AG09309 (cell line): Measurements from ENCODE around the gene CREB5.
"Not testable (repeated sequence)": the region's sequence is repeated elsewhere in the genome, so short reads cannot be mapped to it uniquely, and the experiment has no call there.

Source experiments
- DNase-seq: peaks from one replicate; pipeline ENCODE4 v3.0.0-alpha.2; 2010; ENCODE audit warnings: low read depth
- H3K4me3 ChIP-seq: 2 replicates; pipeline ENCODE4 v1.5.1; 2011; ENCODE audit warnings: mild to moderate bottlenecking, low read depth, low read length, moderate library complexity; ENCODE audit not compliant: control insufficient read depth
- TF ChIP-seq, protein P1 (sequence below): IDR thresholded peaks from 2 replicates; pipeline ENCODE4 v1.5.1; 2011; ENCODE audit warnings: mild to moderate bottlenecking, low read depth, low read length, inconsistent platforms; ENCODE audit not compliant: insufficient read depth, control insufficient read depth; ENCODE audit errors: missing control alignments

Gene CREB5

DNA sequence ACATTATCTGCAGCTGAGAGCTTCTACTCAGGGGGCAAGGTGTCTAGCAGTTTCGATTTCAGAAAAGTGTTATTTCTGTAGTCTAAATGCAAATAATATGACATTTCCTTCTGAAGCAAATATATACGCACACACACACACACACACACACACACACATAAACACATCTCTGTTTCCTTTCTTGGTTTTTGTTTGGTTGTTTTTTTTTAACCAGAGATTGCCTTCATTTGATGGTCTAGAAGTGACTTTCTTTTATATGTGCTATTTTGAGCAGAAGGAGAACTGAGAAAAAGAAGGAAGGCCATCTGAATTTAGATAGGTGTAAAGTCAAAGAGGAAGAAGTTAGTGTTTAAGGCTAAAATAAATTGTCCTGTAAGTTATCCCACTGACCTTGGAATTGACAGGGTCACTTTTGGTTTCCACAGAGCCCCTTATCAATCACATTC lies 403.6 kb downstream of the CREB5 start:
- no peak for DNase-seq
- TF ChIP-seq, protein P1, sequence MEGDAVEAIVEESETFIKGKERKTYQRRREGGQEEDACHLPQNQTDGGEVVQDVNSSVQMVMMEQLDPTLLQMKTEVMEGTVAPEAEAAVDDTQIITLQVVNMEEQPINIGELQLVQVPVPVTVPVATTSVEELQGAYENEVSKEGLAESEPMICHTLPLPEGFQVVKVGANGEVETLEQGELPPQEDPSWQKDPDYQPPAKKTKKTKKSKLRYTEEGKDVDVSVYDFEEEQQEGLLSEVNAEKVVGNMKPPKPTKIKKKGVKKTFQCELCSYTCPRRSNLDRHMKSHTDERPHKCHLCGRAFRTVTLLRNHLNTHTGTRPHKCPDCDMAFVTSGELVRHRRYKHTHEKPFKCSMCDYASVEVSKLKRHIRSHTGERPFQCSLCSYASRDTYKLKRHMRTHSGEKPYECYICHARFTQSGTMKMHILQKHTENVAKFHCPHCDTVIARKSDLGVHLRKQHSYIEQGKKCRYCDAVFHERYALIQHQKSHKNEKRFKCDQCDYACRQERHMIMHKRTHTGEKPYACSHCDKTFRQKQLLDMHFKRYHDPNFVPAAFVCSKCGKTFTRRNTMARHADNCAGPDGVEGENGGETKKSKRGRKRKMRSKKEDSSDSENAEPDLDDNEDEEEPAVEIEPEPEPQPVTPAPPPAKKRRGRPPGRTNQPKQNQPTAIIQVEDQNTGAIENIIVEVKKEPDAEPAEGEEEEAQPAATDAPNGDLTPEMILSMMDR = no peak
- no peak overlapping the region for H3K4me3 ChIP-seq

DNA sequence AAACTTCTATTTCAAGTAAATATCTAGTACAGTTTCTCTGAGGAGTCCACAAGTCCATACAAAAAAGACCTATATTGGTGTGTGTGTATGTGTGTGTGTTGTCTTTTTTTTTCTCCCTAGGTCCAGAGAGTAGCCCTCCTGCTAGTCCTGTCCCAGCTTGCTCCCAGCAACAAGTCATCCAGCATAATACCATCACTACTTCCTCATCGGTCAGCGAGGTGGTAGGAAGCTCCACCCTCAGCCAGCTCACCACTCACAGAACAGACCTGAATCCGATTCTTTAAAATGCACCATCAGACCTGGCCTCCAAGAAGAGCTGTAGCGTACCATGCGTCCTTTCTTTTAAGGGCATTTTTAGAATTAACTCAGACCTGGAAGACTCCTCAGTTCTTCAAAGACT lies 406.7 kb downstream of the CREB5 start:
- DNase-seq = no peak
- no peak overlapping the region for H3K4me3 ChIP-seq
- TF ChIP-seq, protein P1 = no peak

DNA sequence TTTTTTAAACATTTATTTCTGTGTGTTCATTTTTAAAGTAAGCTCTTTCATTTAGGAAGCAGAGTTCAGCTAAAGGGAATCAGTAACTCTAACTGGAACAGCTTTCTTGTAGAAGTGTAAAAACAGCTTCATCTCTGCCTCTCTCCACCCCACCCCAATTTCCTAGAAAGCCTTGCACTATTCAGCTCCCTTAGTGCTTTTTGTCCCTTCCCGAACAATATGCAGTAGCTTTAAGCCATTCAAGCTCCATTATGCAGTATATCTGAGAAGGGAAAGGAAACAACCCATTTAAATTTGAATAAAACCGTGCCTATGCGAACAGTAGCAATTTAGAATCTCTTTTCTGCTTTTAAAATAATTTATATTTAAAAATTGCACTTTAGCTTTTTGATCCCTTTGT lies 411.3 kb downstream of the CREB5 start:
- TF ChIP-seq, protein P1 = no peak
- no peak overlapping the region for H3K4me3 ChIP-seq
- DNase-seq = no peak

DNA sequence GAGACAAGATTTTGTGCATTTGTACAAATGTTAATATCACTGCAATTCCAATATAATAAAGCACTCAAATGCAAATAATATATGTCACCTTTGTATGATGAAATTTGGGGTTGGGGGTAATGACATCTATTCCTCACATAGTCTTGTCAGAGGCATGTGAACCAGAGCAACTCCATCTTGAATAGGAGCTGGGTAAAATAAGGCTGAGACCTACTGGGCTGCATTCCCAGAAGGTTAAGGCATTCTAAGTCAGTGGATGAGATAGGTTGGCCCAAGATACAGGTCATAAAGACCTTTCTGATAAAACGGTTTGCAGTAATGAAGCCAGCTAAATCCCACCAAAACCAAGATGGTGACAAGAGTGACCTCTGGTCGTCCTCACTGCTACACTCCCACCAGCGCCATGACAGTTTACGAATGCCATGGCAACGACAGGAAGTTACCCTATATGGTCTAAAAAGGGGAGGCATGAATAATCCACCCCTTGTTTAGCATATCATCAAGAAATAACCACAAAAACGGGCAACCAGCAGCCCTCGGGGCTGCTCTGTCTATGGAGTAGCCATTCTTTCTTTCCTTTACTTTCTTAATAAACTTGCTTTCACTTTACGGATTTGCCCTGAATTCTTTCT lies 413.6 kb downstream of the CREB5 start:
- not testable (repeated sequence) for H3K4me3 ChIP-seq, DNase-seq

DNA sequence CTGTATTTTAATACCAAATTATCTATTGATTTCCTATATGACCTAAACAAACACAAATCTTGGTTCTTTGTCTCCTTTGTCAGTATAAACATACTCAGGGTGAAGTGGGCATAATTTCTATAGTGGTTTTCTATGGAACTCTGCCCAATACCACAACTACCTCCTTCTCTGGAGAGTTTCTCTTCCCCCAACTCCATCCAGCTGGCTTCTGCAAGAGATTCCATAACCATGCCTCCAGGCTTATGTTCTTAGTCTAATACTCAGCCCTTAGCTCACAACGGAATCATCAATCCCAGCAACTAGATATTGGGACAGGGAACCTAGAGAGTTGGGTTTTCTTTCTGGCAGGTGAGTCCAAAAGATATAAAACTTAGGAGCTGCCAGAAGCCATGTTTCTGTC lies 418.5 kb downstream of the CREB5 start:
- TF ChIP-seq, protein P1 = no peak
- H3K4me3 ChIP-seq = no peak overlapping the region
- no peak for DNase-seq

DNA sequence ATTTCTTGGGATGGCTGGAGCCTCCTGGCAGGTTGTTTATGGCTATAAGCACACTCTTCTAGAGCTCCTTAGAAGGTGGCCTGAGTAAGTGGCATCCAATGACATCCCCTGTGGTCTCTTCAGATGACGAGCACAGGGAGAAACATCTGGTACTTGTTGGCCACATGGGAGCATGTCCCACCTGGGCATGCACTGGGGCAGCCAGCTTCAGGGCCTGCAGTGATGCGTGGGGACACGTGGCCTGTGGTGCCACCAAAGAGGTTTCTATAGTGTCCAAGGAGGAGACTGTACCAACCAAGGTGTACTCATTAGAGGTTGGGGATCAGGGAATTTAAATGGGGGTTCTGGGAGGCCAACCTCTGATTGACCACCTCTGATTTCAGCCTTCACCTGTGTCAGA lies 420.4 kb downstream of the CREB5 start:
- H3K4me3 ChIP-seq = no peak overlapping the region
- TF ChIP-seq, protein P1 = no peak
- DNase-seq = no peak

DNA sequence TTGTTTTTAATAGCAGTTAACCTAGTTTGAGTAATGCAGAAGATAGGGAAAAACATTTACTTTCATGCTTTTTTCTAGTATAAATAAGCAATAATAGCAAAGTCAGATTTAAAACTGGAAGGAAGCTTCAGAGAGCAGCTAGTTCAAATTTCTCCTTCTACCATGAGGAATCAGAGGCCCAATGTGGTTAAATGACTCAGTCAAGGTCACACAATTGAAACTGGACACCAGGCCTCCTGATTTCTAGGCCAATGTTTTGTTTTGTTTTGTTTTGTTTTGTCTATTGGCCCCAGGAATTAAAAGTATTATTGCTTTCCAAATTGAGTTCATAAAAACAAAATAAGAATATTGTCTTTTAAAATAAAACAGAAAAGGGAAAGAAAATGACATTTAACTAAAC lies 423.5 kb downstream of the CREB5 start:
- no peak for DNase-seq
- no peak overlapping the region for H3K4me3 ChIP-seq
- TF ChIP-seq, protein P1 = no peak
